Panc1 (cell line): ENCODE measurements around the gene CCRL2.

Source experiments
- CTCF ChIP-seq: fragments of 450-650 bp; IDR thresholded peaks from 2 replicates; pipeline ENCODE4 v1.5.1; 2017; ENCODE audit warnings: mild to moderate bottlenecking
- POLR2AphosphoS5 ChIP-seq: IDR thresholded peaks from 2 replicates; pipeline ENCODE4 v1.6.1; 2012; ENCODE audit warnings: mild to moderate bottlenecking, low read depth, low read length, moderate library complexity
- REST ChIP-seq, 2 experiments: IDR thresholded peaks; 2 replicates each; pipeline ENCODE4 v1.6.1; 2011 to 2012; ENCODE audit warnings: low read depth in 2 of 2, control low read depth in 1 of 2, low read length in 1 of 2, mild to moderate bottlenecking in 1 of 2, moderate library complexity in 1 of 2; ENCODE audit not compliant: insufficient read depth in 1 of 2
- SIN3A ChIP-seq: IDR thresholded peaks from 2 replicates; pipeline ENCODE4 v1.6.1; 2012; ENCODE audit warnings: low read depth, mild to moderate bottlenecking, low read length, moderate library complexity, borderline replicate concordance; ENCODE audit not compliant: insufficient read depth
- TCF7L2 ChIP-seq: IDR thresholded peaks from 2 replicates; pipeline ENCODE4 v1.6.1; 2011; ENCODE audit warnings: mild to moderate bottlenecking, low read depth, low read length, inconsistent platforms

GRCh38 chr3:46358466-46358865 lies 48.6 kb upstream of the CCRL2 start:
- TF ChIP-seq CTCF (no peak), POLR2AphosphoS5 (no peak), REST (IDR thresholded peaks at IDR 0.05; ENCODE audit: insufficient read depth in 1 of 2, low read depth in 2 of 2, low read length in 1 of 2) (no peak), SIN3A (no peak), TCF7L2 (no peak)
